AG10803 (cell line): Measurements from ENCODE around the gene FAM24B.

ENCODE experiments used
- DNase-seq: peaks from one replicate; pipeline ENCODE4 v3.0.0; 2010; ENCODE audit warnings: low read depth
- H3K4me3 ChIP-seq: 2 replicates; pipeline ENCODE4 v1.5.1; 2011; ENCODE audit warnings: mild to moderate bottlenecking, low read length, control low read depth
- CTCF ChIP-seq: conservative IDR thresholded peaks from 2 replicates; pipeline ENCODE4 v1.5.1; 2011; ENCODE audit warnings: mild to moderate bottlenecking, low read length, control low read depth, inconsistent platforms

The FAM24B gene

GRCh38 chr10:122821808-122822207, 57.6 kb downstream of the FAM24B start:
- no peak for DNase-seq
- TF ChIP-seq CTCF = no peak
- H3K4me3 ChIP-seq = no peak overlapping the region

GRCh38 chr10:122815458-122815857, 63.9 kb downstream of the FAM24B start:
- no peak overlapping the region for H3K4me3 ChIP-seq
- no peak for TF ChIP-seq CTCF
- no peak for DNase-seq

- no peak for DNase-seq
- no peak for TF ChIP-seq CTCF
- no peak overlapping the region for H3K4me3 ChIP-seq
Observed at GRCh38 chr10:122814493-122814892, 64.9 kb downstream of the FAM24B start.

- no peak for DNase-seq
- no peak overlapping the region for H3K4me3 ChIP-seq
- TF ChIP-seq CTCF = no peak
Observed at GRCh38 chr10:122812751-122813150, 66.6 kb downstream of the FAM24B start.

GRCh38 chr10:122802282-122802681, 77.1 kb downstream of the FAM24B start:
- no peak for DNase-seq
- TF ChIP-seq CTCF = no peak
- H3K4me3 ChIP-seq = no peak overlapping the region
